Measurements from ENCODE around the gene KRT14. TPM values are rescaled to one million over a fixed set of nuclear protein-coding genes. Genes with fewer than 3 reads are reported as not detected.

The KRT14 gene
- total RNA-seq, 3 donors from 2014 or later (not counting 1 experiment from before 2014, with no cell fraction given) = not detected

- Histone ChIP-seq H3K9me3 (ENCODE audit: control insufficient read depth, insufficient read depth, low read length) (no peaks in the 10 kb centered on the region), H3K27me3 (ENCODE audit: control insufficient read depth, insufficient read depth, low read length) (peaks cover 8% of the 10 kb centered on the region), H3K27ac (ENCODE audit: low read length) (no peak overlapping the region), H3K36me3 (ENCODE audit: control insufficient read depth, insufficient read depth, low read length) (no peaks in the 10 kb centered on the region), H3K4me3 (ENCODE audit: low read length) (no peak overlapping the region), H3K4me1 (ENCODE audit: control insufficient read depth, insufficient read depth, low read length) (no peaks in the 10 kb centered on the region)
- DNase-seq (no peak), ATAC-seq (no peak)
- no peaks in the 10 kb centered on the region for H3K36me3 Mint-ChIP-seq
- H3K27ac Mint-ChIP-seq = no peak overlapping the region
- no peak overlapping the region for H3K4me3 Mint-ChIP-seq
- H3K9me3 Mint-ChIP-seq = no peaks in the 10 kb centered on the region
- H3K4me1 Mint-ChIP-seq = no peaks in the 10 kb centered on the region
- WGBS (ENCODE audit: insufficient coverage) = 86% methylated on average over 6 of the region's 7 CpGs
- intact Hi-C loops (cut with micrococcal nuclease) = no loop called here
- TF ChIP-seq CTCF (IDR thresholded peaks at IDR 0.05) = no peak
- H3K27me3 Mint-ChIP-seq (ENCODE audit: low read depth in 2 of 2) = peaks cover 51 to 59% of the 10 kb centered on the region in 2 donors
Measured at GRCh38 chr17:41533613-41534012, 53.1 kb downstream of the KRT14 start.

- intact Hi-C loops (cut with micrococcal nuclease) = no loop called here
- Histone ChIP-seq H3K4me1 (ENCODE audit: control insufficient read depth, insufficient read depth, low read length) (peaks cover 4% of the 10 kb centered on the region), H3K36me3 (ENCODE audit: control insufficient read depth, insufficient read depth, low read length) (no peaks in the 10 kb centered on the region), H3K9me3 (ENCODE audit: control insufficient read depth, insufficient read depth, low read length) (no peaks in the 10 kb centered on the region), H3K4me3 (ENCODE audit: low read length) (no peak overlapping the region), H3K27me3 (ENCODE audit: control insufficient read depth, insufficient read depth, low read length) (peaks cover 12% of the 10 kb centered on the region), H3K27ac (ENCODE audit: low read length) (no peak overlapping the region)
- H3K27me3 Mint-ChIP-seq (ENCODE audit: low read depth in 2 of 2) = peaks cover 54 to 65% of the 10 kb centered on the region in 2 donors
- 85% methylated on average over 9 of the region's 9 CpGs for WGBS (ENCODE audit: insufficient coverage)
- no peak for DNase-seq
- H3K9me3 Mint-ChIP-seq = no peaks in the 10 kb centered on the region
- no peak for ATAC-seq
- no peak overlapping the region for H3K4me3 Mint-ChIP-seq
- TF ChIP-seq CTCF (IDR thresholded peaks at IDR 0.05) = no peak
- no peak overlapping the region for H3K27ac Mint-ChIP-seq
- no peaks in the 10 kb centered on the region for H3K36me3 Mint-ChIP-seq
- peaks cover 0 to 5% of the 10 kb centered on the region in 2 donors for H3K4me1 Mint-ChIP-seq
Measured at GRCh38 chr17:41532947-41533570, 53.6 kb downstream of the KRT14 start.

Other genes starting within 250 kb of the KRT14 start
- not detected for gene KRT33A, start 236.1 kb downstream of the KRT14 start, total RNA-seq
- not detected for gene KRT33B, start 217.1 kb downstream of the KRT14 start, total RNA-seq
- not detected for gene KRT34, start 204.6 kb downstream of the KRT14 start, total RNA-seq
- not detected for gene KRT31, start 189.3 kb downstream of the KRT14 start, total RNA-seq
- not detected for gene KRT37, start 162.3 kb downstream of the KRT14 start, total RNA-seq
- gene KRT38, start 145.9 kb downstream of the KRT14 start, total RNA-seq = not detected
- gene KRT32, start 119.5 kb downstream of the KRT14 start, total RNA-seq = not detected
- gene KRT35, start 105.7 kb downstream of the KRT14 start, total RNA-seq = not detected
- gene KRT36, start 97.0 kb downstream of the KRT14 start, total RNA-seq = not detected
- not detected for gene KRT13, start 81.3 kb downstream of the KRT14 start, total RNA-seq
- gene KRT15, start 68.0 kb downstream of the KRT14 start, total RNA-seq = not detected
- gene KRT19, start 58.6 kb downstream of the KRT14 start, total RNA-seq = not detected
- not detected for gene KRT9, start 14.8 kb downstream of the KRT14 start, total RNA-seq
- gene KRT16, start 25.9 kb upstream of the KRT14 start, total RNA-seq = not detected
- gene KRT17, start 37.7 kb upstream of the KRT14 start, total RNA-seq = not detected
- gene EIF1, start 102.0 kb upstream of the KRT14 start, total RNA-seq = 1,000 to 10,000 TPM; 2,034 to 2,368 (median 2,279) TPM
- not detected for gene GAST, start 125.4 kb upstream of the KRT14 start, total RNA-seq
- gene HAP1, start 147.7 kb upstream of the KRT14 start, total RNA-seq = not detected
- 10 to 100 TPM in 1 of 3 donors, 1 to 10 TPM in 2; 1.8 to 12.1 (median 2.0) TPM for gene JUP, start 199.8 kb upstream of the KRT14 start, total RNA-seq
- gene P3H4, start 225.1 kb upstream of the KRT14 start, total RNA-seq = 1 to 10 TPM; 6.9 to 8.9 (median 7.5) TPM
- 1 to 10 TPM; 5.6 to 8.8 (median 6.0) TPM for gene FKBP10, start 226.1 kb upstream of the KRT14 start, total RNA-seq
- gene NT5C3B, start 249.3 kb upstream of the KRT14 start, total RNA-seq = 1 to 10 TPM; 9.1 to 10.0 (median 9.8) TPM

Measured in natural killer cell (primary cell).